Psoas muscle (tissue), 8 donors: Measurements from ENCODE around the gene CAMTA1. TPM values are rescaled to one million over a fixed set of nuclear protein-coding genes. Genes with fewer than 3 reads are reported as not detected.
"Not testable (repeated sequence)": the region's sequence is repeated elsewhere in the genome, so short reads cannot be mapped to it uniquely, and the experiment has no call there.

ENCODE experiments used
- ATAC-seq, 4 donors: fragments of 200-7000 bp; cut with Tn5 transposase; one replicate each; pipeline ENCODE4 v1.9.1; 2020; ENCODE audit warnings: moderate library complexity in 3 of 4, mild to moderate bottlenecking in 2 of 4
- DNase-seq, 2 donors: peaks; one replicate each; pipeline ENCODE4 v3.0.0-alpha.2; 2020
- H3K27ac ChIP-seq: fragments of 200-600 bp; one replicate; pipeline ENCODE4 v1.8.0; 2022
- H3K27me3 ChIP-seq, 3 donors: fragments of 200-600 bp in 1 of 3; one replicate each; pipeline versions ENCODE4 v1.6.1 to v1.8.0; 2013 to 2022; ENCODE audit warnings: low read length in 2 of 3, mild to moderate bottlenecking in 2 of 3, moderate library complexity in 1 of 3; ENCODE audit not compliant: insufficient read depth in 3 of 3
- H3K36me3 ChIP-seq, 2 donors: fragments of 200-600 bp in 1 of 2; one replicate each; pipeline versions ENCODE4 v1.6.1 to v1.8.0; 2013 to 2022; ENCODE audit warnings: low read depth in 1 of 2, mild to moderate bottlenecking in 1 of 2, moderate library complexity in 1 of 2; ENCODE audit not compliant: insufficient read depth in 1 of 2
- H3K4me1 ChIP-seq: fragments of 200-600 bp; one replicate; pipeline ENCODE4 v1.8.0; 2022
- H3K4me3 ChIP-seq: fragments of 200-600 bp; one replicate; pipeline ENCODE4 v1.8.0; 2022; ENCODE audit warnings: mild to moderate bottlenecking
- H3K9me3 ChIP-seq: fragments of 200-600 bp; one replicate; pipeline ENCODE4 v1.8.0; 2022
- CTCF ChIP-seq: fragments of 200-600 bp; IDR thresholded peaks from one replicate; pipeline ENCODE4 v1.8.0; 2022; ENCODE audit warnings: antibody characterized with exemption
- WGBS, 3 donors: extraction: QIAGEN DNeasy Blood & Tissue Kit; methylation state at CpG; one replicate each; pipeline versions ENCODE4 v1.1.6 to v1.1.7; 2013; 5-methylcytosine and 5-hydroxymethylcytosine counted together
- intact Hi-C, 2 donors: fragments of 100-400 bp; cut with DNase I; formaldehyde crosslinking; loops; one replicate each; pipeline versions ENCODE4 v1.11.0 to v1.14.2; 2022
- polyA plus RNA-seq, 3 donors: library from polyadenylated mRNA; stranded (reverse); fragments of 200-250 nt; gene quantifications; one replicate each; pipeline ENCODE4 v1.2.3, GENCODE V29; 2013
- total RNA-seq, 4 donors: library from RNA; stranded (reverse); fragmentation: NEBNext Ultra II Directional in 2 of 4; extraction: Animal tissue kit (Norgen Biotek cat#: 25700) in 2 of 4; gene quantifications; one replicate each; pipeline versions ENCODE4 v1.2.1 to v1.2.4, GENCODE V29; 2021 to 2023
- donor health status: healthy with polysubstance abuse.
- donor health status: DM: no; HTN: no; CAD: no; lungs with moderate emphysema.
- donor health status: Bipolar disorder and iron deficiency.
- donor health status: healthy.
- donor health status: DM: yes; HTN: yes; CAD: no.
- donor health status: DM: no; HTN: no; CAD: no.
- donor health status: DM: no; HTN: no; CAD: no.
- donor health status: DM: yes; HTN: yes; CAD: no.

The CAMTA1 gene
- total and polyA plus RNA-seq, 7 donors = 64.6 to 206 (median 76.5) TPM

GRCh38 chr1:7686301-7686850 lies 901.1 kb downstream of the CAMTA1 start:
- DNase-seq = peak in 1 of 2 donors; percentile 39
- no peaks in the 10 kb centered on the region for H3K9me3 ChIP-seq
- H3K36me3 ChIP-seq = no peaks in the 10 kb centered on the region
- 68 to 77% (median 76%) methylated on average over 16 of the region's 16 CpGs for WGBS, 3 donors
- ATAC-seq = no peak
- H3K27me3 ChIP-seq = no peaks in the 10 kb centered on the region
- H3K4me1 ChIP-seq = no peaks in the 10 kb centered on the region
- intact Hi-C loops = no loop called here
- H3K27ac ChIP-seq = no peak overlapping the region
- TF ChIP-seq CTCF = no peak
- no peak overlapping the region for H3K4me3 ChIP-seq

- 82 to 89% (median 87%) methylated on average over 9 of the region's 9 CpGs for WGBS, 3 donors
- Histone ChIP-seq H3K27me3 (peaks cover 0 to 2% (median 0%) of the 10 kb centered on the region in 3 donors), H3K4me3 (no peak overlapping the region), H3K9me3 (no peaks in the 10 kb centered on the region), H3K27ac (no peak overlapping the region), H3K4me1 (no peaks in the 10 kb centered on the region), H3K36me3 (no peaks in the 10 kb centered on the region)
- ATAC-seq (no peak), DNase-seq (peak in 1 of 2 donors; percentile 17)
- TF ChIP-seq CTCF = no peak
- intact Hi-C loops = no loop called here
Observed at GRCh38 chr1:7687411-7687810, 902.2 kb downstream of the CAMTA1 start.

GRCh38 chr1:7688659-7689058 lies 903.4 kb downstream of the CAMTA1 start:
- intact Hi-C loops = no loop called here
- Histone ChIP-seq H3K4me1 (no peaks in the 10 kb centered on the region), H3K27ac (no peak overlapping the region), H3K9me3 (no peaks in the 10 kb centered on the region), H3K4me3 (no peak overlapping the region), H3K36me3 (no peaks in the 10 kb centered on the region), H3K27me3 (peaks cover 0 to 2% (median 0%) of the 10 kb centered on the region in 3 donors)
- DNase-seq (no peak), ATAC-seq (no peak)
- WGBS, 3 donors = 45 to 55% (median 51%) methylated on average over 1 of the region's 1 CpG
- TF ChIP-seq CTCF = no peak

- intact Hi-C loops, H3K27ac ChIP-seq, DNase-seq, H3K27me3 ChIP-seq, H3K9me3 ChIP-seq, H3K36me3 ChIP-seq, ATAC-seq, H3K4me3 ChIP-seq, H3K4me1 ChIP-seq: not testable (repeated sequence)
- WGBS, 3 donors = 53 to 60% (median 59%) methylated on average over 4 of the region's 4 CpGs
Observed at GRCh38 chr1:7689307-7689706, 904.1 kb downstream of the CAMTA1 start.

GRCh38 chr1:7690076-7690475 lies 904.8 kb downstream of the CAMTA1 start:
- intact Hi-C loops = no loop called here
- ATAC-seq (no peak), DNase-seq (no peak)
- H3K27me3 ChIP-seq = peaks cover 0 to 2% (median 0%) of the 10 kb centered on the region in 3 donors
- WGBS, 3 donors = 87 to 91% (median 88%) methylated on average over 10 of the region's 10 CpGs
- no peaks in the 10 kb centered on the region for H3K9me3 ChIP-seq
- no peaks in the 10 kb centered on the region for H3K36me3 ChIP-seq
- TF ChIP-seq CTCF = no peak
- no peak overlapping the region for H3K27ac ChIP-seq
- no peaks in the 10 kb centered on the region for H3K4me1 ChIP-seq
- no peak overlapping the region for H3K4me3 ChIP-seq
